CD4-positive, alpha-beta memory T cell (primary cell): ENCODE results near the gene BCS1L. TPM values are rescaled to one million over a fixed set of nuclear protein-coding genes. Genes with fewer than 3 reads are reported as not detected.

ENCODE experiments used
- CTCF ChIA-PET: fragments of 350-600 bp; sonication (Branson Sonifier 250); formaldehyde crosslinking; loops from one replicate; lab custom pipeline; 2021; ENCODE audit warnings: inconsistent platforms; ENCODE audit not compliant: partially characterized antibody; lab: Charles Lee
- POLR2A ChIA-PET: fragments of 350-600 bp; sonication (Branson Sonifier 250); formaldehyde crosslinking; loops from one replicate; lab custom pipeline; 2021; ENCODE audit not compliant: partially characterized antibody; lab: Charles Lee
- DNase-seq, 5 donors: peaks; one replicate each; pipeline versions ENCODE4 v3.0.0 to v3.0.0-alpha.2; 2020 to 2022; ENCODE audit warnings: mixed read lengths in 1 of 5
- H3K27ac ChIP-seq: one replicate; pipeline ENCODE4 v1.7.0; 2013; ENCODE audit warnings: low read depth, low read length
- H3K27me3 ChIP-seq: 2 replicates; pipeline ENCODE4 v1.7.0; 2013; ENCODE audit warnings: mild to moderate bottlenecking, low read length, moderate library complexity; ENCODE audit not compliant: insufficient read depth
- H3K36me3 ChIP-seq: 2 replicates; pipeline ENCODE4 v1.7.0; 2013; ENCODE audit warnings: mild to moderate bottlenecking, low read length, moderate library complexity; ENCODE audit not compliant: insufficient read depth
- H3K4me1 ChIP-seq: 2 replicates; pipeline ENCODE4 v1.7.0; 2013; ENCODE audit warnings: mild to moderate bottlenecking, low read length, moderate library complexity; ENCODE audit not compliant: insufficient read depth
- H3K4me3 ChIP-seq, 2 donors: one replicate each; pipeline ENCODE4 v1.7.0; 2013; ENCODE audit warnings: low read length in 2 of 2, mild to moderate bottlenecking in 1 of 2
- H3K9me3 ChIP-seq, 2 donors: one replicate each; pipeline ENCODE4 v1.7.0; 2013; ENCODE audit warnings: low read length in 2 of 2, control low read depth in 1 of 2; ENCODE audit not compliant: control insufficient read depth in 1 of 2
- H3K27ac Mint-ChIP-seq, 7 donors: one replicate each; pipeline ENCODE4 v1.8.0; 2020 to 2021; ENCODE audit warnings: mixed read lengths in 7 of 7, mild to moderate bottlenecking in 6 of 7, inconsistent platforms in 3 of 7, moderate library complexity in 3 of 7
- H3K27me3 Mint-ChIP-seq, 2 donors: one replicate each; pipeline ENCODE4 v1.8.0; 2020 to 2021; ENCODE audit warnings: mixed read lengths in 2 of 2
- H3K36me3 Mint-ChIP-seq, 2 donors: one replicate each; pipeline ENCODE4 v1.8.0; 2020 to 2021; ENCODE audit warnings: mixed read lengths in 2 of 2, inconsistent platforms in 1 of 2, mild to moderate bottlenecking in 1 of 2
- H3K4me1 Mint-ChIP-seq, 4 donors: one replicate each; pipeline ENCODE4 v1.8.0; 2020 to 2021; ENCODE audit warnings: mixed read lengths in 4 of 4, mild to moderate bottlenecking in 1 of 4
- H3K4me3 Mint-ChIP-seq, 8 donors: one replicate each; pipeline ENCODE4 v1.8.0; 2020 to 2021; ENCODE audit warnings: mixed read lengths in 8 of 8, mild to moderate bottlenecking in 7 of 8, moderate library complexity in 6 of 8, inconsistent platforms in 3 of 8
- H3K9me3 Mint-ChIP-seq, 8 donors: one replicate each; pipeline ENCODE4 v1.8.0; 2020 to 2021; ENCODE audit warnings: mixed read lengths in 8 of 8, mild to moderate bottlenecking in 5 of 8, inconsistent platforms in 3 of 8, moderate library complexity in 1 of 8
- intact Hi-C: fragments of 100-400 bp; cut with micrococcal nuclease; formaldehyde crosslinking; loops from one replicate; pipeline ENCODE4 v1.15.1; 2023
- polyA plus RNA-seq, 2 donors: library from polyadenylated mRNA; unstranded; fragments of 300-500 nt; fragmentation: Illumina TruSeq; gene quantifications; one replicate each; pipeline ENCODE4 v1.2.3, GENCODE V29; 2021
- total RNA-seq, 2 experiments: library from RNA; stranded (reverse); gene quantifications; one replicate each; pipeline ENCODE4 v1.2.3, GENCODE V29; 2021

Gene BCS1L
- total and polyA plus RNA-seq, 4 experiments from 2014 or later: 13.9 to 57.2 (median 35.6) TPM

GRCh38 chr2:218710334-218710686 lies 50.8 kb downstream of the BCS1L start:
- POLR2A ChIA-PET: interaction anchor here (0.6 to 2.6 kb wide), 9 partner anchors 38 to 491 kb away, joined by 3 to 28 read pairs (median 6); partner anchors contain the start of genes BCS1L, RNF25, STK36 and WNT10A
- Histone ChIP-seq H3K4me1 (peaks cover 16% of the 10 kb centered on the region), H3K4me3 (peak overlapping the region in 1 of 2 donors; percentile 78), H3K9me3 (no peaks in the 10 kb centered on the region), H3K27me3 (no peaks in the 10 kb centered on the region), H3K27ac (no peak overlapping the region), H3K36me3 (no peaks in the 10 kb centered on the region)
- H3K27me3 Mint-ChIP-seq: peaks cover 0 to 2% of the 10 kb centered on the region in 2 donors
- peaks cover 5 to 6% of the 10 kb centered on the region in 2 donors for H3K36me3 Mint-ChIP-seq
- intact Hi-C loops: loop anchor here (1.0 to 5.0 kb wide), 9 partner anchors 38 to 452 kb away; partner anchors contain the start of genes AAMP, BCS1L, CNOT9 and NHEJ1
- CTCF ChIA-PET: interaction anchor here (0.6 to 2.5 kb wide), 20 partner anchors 8 to 677 kb away, joined by 3 to 28 read pairs (median 3); partner anchors contain the start of genes BCS1L, DNPEP, RNF25 and STK36
- no peak for DNase-seq
- H3K9me3 Mint-ChIP-seq: no peaks in the 10 kb centered on the region
- H3K4me1 Mint-ChIP-seq: peaks cover 14 to 26% (median 18%) of the 10 kb centered on the region in 4 donors
- H3K4me3 Mint-ChIP-seq: peak overlapping the region; percentile 88 to 98 (median 95)
- peak overlapping the region in 5 of 7 donors; percentile 79 to 95 (median 88) for H3K27ac Mint-ChIP-seq

GRCh38 chr2:218710687-218711549 lies 51.4 kb downstream of the BCS1L start, which contains the start of gene TTLL4:
TTLL4 (plus strand) TSS chr2:218710835; CDS start chr2:218737677, 26,842 bp downstream.
- Histone ChIP-seq H3K9me3 (no peaks in the 10 kb centered on the region), H3K36me3 (no peaks in the 10 kb centered on the region), H3K27me3 (no peaks in the 10 kb centered on the region), H3K4me3 (peak within 1 kb of the TSS; percentile 55 to 78), H3K4me1 (peaks cover 16% of the 10 kb centered on the region), H3K27ac (peak within 1 kb of the TSS; percentile 81)
- POLR2A ChIA-PET: interaction anchor here (0.6 to 2.6 kb wide), 10 partner anchors 39 to 492 kb away, joined by 3 to 28 read pairs (median 5); partner anchors contain the start of genes BCS1L, RNF25, STK36 and WNT10A
- Mint-ChIP-seq H3K4me1 (peaks cover 14 to 26% (median 18%) of the 10 kb centered on the region in 4 donors), H3K9me3 (no peaks in the 10 kb centered on the region), H3K27me3 (peaks cover 0 to under 1% of the 10 kb centered on the region in 2 donors), H3K4me3 (peak within 1 kb of the TSS; percentile 88 to 98 (median 95)), H3K36me3 (peaks cover 7 to 9% of the 10 kb centered on the region in 2 donors), H3K27ac (peak within 1 kb of the TSS; percentile 79 to 96 (median 93))
- intact Hi-C loops: loop anchor here (1.0 to 5.0 kb wide), 9 partner anchors 39 to 451 kb away; partner anchors contain the start of genes AAMP, BCS1L, CNOT9 and NHEJ1
- DNase-seq: peak; percentile 98 to 99 (median 99)
- CTCF ChIA-PET: interaction anchor here (0.6 to 2.5 kb wide), 22 partner anchors 8 to 676 kb away, joined by 3 to 28 read pairs (median 3); partner anchors contain the start of genes BCS1L, DNPEP, RNF25 and STK36

- Histone ChIP-seq H3K27me3 (no peaks in the 10 kb centered on the region), H3K4me3 (peak overlapping the region; percentile 55 to 78), H3K27ac (peak overlapping the region; percentile 81), H3K36me3 (no peaks in the 10 kb centered on the region), H3K4me1 (peaks cover 16% of the 10 kb centered on the region), H3K9me3 (no peaks in the 10 kb centered on the region)
- H3K27ac Mint-ChIP-seq: peak overlapping the region; percentile 79 to 96 (median 93)
- peak overlapping the region; percentile 88 to 98 (median 95) for H3K4me3 Mint-ChIP-seq
- intact Hi-C loops: loop anchor here (2.0 to 5.0 kb wide), 2 partner anchors 315 to 451 kb away; partner anchors contain the start of gene NHEJ1
- ChIA-PET CTCF (interaction anchor here (1.0 to 2.5 kb wide), 10 partner anchors 10 to 191 kb away, joined by 3 to 28 read pairs (median 6); partner anchors contain the start of genes BCS1L, RNF25, STK36 and ZNF142), POLR2A (interaction anchor here (1.9 to 2.6 kb wide), 4 partner anchors 39 to 182 kb away, joined by 9 to 28 read pairs (median 15); partner anchors contain the start of genes BCS1L, RNF25, STK36 and WNT10A)
- peaks cover 8 to 11% of the 10 kb centered on the region in 2 donors for H3K36me3 Mint-ChIP-seq
- no peaks in the 10 kb centered on the region for H3K27me3 Mint-ChIP-seq
- H3K4me1 Mint-ChIP-seq: peaks cover 14 to 26% (median 18%) of the 10 kb centered on the region in 4 donors
- no peak for DNase-seq
- no peaks in the 10 kb centered on the region for H3K9me3 Mint-ChIP-seq
Measured at GRCh38 chr2:218711550-218711929, 52.1 kb downstream of the BCS1L start.

Other genes starting within 250 kb of the BCS1L start
- gene VIL1, start 240.6 kb upstream of the BCS1L start, total RNA-seq: not detected
- gene VIL1, start 240.6 kb upstream of the BCS1L start, polyA plus RNA-seq: not detected
- 10 to 100 TPM; 28.2 to 29.1 TPM for gene USP37, start 91.3 kb upstream of the BCS1L start, total RNA-seq
- gene USP37, start 91.3 kb upstream of the BCS1L start, polyA plus RNA-seq: 10 to 100 TPM in 1 of 2 donors, 1 to 10 TPM in 1; 8.5 to 11.0 TPM
- gene CNOT9, start 90.8 kb upstream of the BCS1L start, total RNA-seq: 10 to 100 TPM; 53.9 to 58.0 TPM
- gene CNOT9, start 90.8 kb upstream of the BCS1L start, polyA plus RNA-seq: 10 to 100 TPM; 19.4 to 22.9 TPM
- gene PLCD4, start 51.8 kb upstream of the BCS1L start, total RNA-seq: under 1 TPM; 0.26 to 0.30 TPM
- gene PLCD4, start 51.8 kb upstream of the BCS1L start, polyA plus RNA-seq: under 1 TPM in 1 of 2 donors, not detected in 1; 0.49 TPM
- 10 to 100 TPM; 44.4 to 54.5 TPM for gene ZNF142, start 60 bp upstream of the BCS1L start, total RNA-seq
- gene ZNF142, start 60 bp upstream of the BCS1L start, polyA plus RNA-seq: 10 to 100 TPM in 1 of 2 donors, 1 to 10 TPM in 1; 1.9 to 17.3 TPM
- gene RNF25, start 12.3 kb downstream of the BCS1L start, total RNA-seq: 10 to 100 TPM; 28.6 to 32.9 TPM
- gene RNF25, start 12.3 kb downstream of the BCS1L start, polyA plus RNA-seq: 10 to 100 TPM; 13.5 to 22.8 TPM
- 10 to 100 TPM; 25.8 to 27.3 TPM for gene STK36, start 12.4 kb downstream of the BCS1L start, total RNA-seq
- 1 to 10 TPM; 3.7 to 4.3 TPM for gene STK36, start 12.4 kb downstream of the BCS1L start, polyA plus RNA-seq
- 10 to 100 TPM; 23.1 to 26.1 TPM for gene TTLL4, start 51.2 kb downstream of the BCS1L start, total RNA-seq
- gene TTLL4, start 51.2 kb downstream of the BCS1L start, polyA plus RNA-seq: 1 to 10 TPM in 1 of 2 donors, under 1 TPM in 1; 0.36 to 5.3 TPM
- gene CYP27A1, start 122.5 kb downstream of the BCS1L start, total RNA-seq: 1 to 10 TPM; 7.2 to 8.1 TPM
- under 1 TPM in 1 of 2 donors, not detected in 1; 0.15 TPM for gene CYP27A1, start 122.5 kb downstream of the BCS1L start, polyA plus RNA-seq
- gene PRKAG3, start 172.1 kb downstream of the BCS1L start, total RNA-seq: not detected
- not detected for gene PRKAG3, start 172.1 kb downstream of the BCS1L start, polyA plus RNA-seq
- under 1 TPM in 1 of 2 experiments, not detected in 1; 0.26 TPM for gene WNT6, start 200.1 kb downstream of the BCS1L start, total RNA-seq
- gene WNT6, start 200.1 kb downstream of the BCS1L start, polyA plus RNA-seq: not detected
- 10 to 100 TPM; 11.1 to 12.4 TPM for gene WNT10A, start 221.2 kb downstream of the BCS1L start, total RNA-seq
- gene WNT10A, start 221.2 kb downstream of the BCS1L start, polyA plus RNA-seq: 1 to 10 TPM; 7.6 to 8.1 TPM